Activated naive CD8-positive, alpha-beta T cell treated with anti-CD3 and anti-CD28 coated beads, Interleukin-2, amount 50 U/mL, for 16 hours (primary cell): ENCODE results near the gene FGD3.
"Not testable (repeated sequence)": the region's sequence is repeated elsewhere in the genome, so short reads cannot be mapped to it uniquely, and the experiment has no call there.

Source experiments
- DNase-seq: peaks from one replicate; pipeline ENCODE4 v3.0.0-alpha.2; 2020; ENCODE audit warnings: low read depth, low spot score

The FGD3 gene

GRCh38 chr9:92974761-92975755 lies 27.7 kb downstream of the FGD3 start:
- DNase-seq: no peak

- no peak for DNase-seq
These were observed 29.1 kb downstream of the FGD3 start for GRCh38 chr9:92976431-92976830.

DNA sequence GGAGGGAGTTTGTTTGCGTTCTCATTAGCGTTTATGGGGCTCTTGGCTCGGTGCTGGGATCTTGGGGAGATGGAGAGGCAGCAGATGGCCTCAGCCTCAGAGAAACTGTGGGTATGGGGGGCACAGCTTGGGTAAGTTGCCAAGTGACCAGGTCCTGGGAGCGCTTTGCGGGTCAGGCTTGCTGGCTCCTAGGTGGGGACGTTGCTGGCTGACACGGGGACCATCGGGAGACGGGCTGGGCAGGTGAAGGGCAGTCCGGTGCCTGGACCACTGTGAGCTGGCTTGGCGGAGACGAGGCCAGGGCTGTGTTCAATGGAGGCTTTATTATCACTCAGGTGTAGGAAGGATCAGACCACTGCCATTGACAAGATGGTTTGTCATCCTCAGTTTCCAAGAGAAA lies 30.0 kb downstream of the FGD3 start:
- no peak for DNase-seq

DNA sequence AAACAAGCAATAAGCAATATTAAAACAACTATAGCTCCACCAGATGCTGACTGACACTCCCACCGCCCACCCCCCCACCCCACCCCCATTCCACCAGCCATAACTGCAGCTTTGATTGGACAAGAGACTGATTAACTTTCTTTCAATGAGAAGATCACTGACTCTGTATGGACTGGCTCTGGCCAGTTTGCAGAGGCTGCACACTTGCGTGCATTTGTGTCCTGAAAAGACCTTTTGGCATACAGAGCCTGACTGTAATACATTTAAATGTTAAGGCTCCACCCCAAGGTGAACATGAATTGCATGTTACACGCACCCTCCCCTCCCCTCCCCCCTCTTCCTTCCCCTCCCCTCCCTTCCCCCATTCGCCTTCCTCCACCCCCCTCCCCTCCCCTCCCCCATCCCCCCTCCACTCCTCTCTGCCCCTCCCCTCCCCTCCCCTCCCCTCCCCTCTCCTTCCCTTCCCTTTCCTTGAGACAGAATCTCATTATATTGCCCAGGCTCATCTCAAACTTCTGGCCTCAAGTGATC lies 31.1 kb downstream of the FGD3 start:
- no peak for DNase-seq

DNA sequence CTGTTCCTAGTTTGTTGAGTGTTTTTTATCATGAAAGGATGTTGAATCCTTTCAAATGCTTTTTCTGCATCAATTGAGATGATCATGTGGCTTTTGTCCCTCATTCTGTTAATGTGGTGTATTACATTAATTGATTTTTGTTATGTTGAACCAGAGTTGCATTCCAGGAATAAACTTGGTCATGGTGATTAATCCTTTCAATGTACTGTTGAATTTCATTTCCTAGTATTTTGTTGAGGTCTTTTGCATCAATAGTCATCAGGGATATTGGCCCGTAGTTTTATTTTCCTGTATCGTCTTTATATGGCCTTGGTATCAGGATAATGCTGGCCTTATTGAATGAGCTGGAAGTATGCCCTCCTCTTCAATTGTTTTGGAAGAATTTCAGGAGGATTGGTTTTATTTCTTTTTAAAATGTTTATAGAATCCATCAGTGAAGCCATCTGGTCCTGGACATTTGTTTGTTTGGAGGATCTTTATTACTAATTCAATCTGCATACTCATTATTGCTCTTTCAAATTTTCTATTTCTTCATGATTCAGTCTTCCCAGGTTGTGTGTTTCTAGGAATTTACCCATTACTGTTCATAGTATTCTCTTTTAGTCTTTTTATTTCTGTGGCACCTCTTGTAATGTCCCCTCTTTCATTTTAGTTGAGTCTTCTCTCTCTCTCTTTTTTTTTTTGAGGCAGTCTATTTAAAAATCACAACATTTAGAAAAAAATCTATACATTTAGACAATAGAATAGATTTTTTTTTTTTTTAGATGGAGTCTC lies 32.1 kb downstream of the FGD3 start:
- no peak for DNase-seq

DNA sequence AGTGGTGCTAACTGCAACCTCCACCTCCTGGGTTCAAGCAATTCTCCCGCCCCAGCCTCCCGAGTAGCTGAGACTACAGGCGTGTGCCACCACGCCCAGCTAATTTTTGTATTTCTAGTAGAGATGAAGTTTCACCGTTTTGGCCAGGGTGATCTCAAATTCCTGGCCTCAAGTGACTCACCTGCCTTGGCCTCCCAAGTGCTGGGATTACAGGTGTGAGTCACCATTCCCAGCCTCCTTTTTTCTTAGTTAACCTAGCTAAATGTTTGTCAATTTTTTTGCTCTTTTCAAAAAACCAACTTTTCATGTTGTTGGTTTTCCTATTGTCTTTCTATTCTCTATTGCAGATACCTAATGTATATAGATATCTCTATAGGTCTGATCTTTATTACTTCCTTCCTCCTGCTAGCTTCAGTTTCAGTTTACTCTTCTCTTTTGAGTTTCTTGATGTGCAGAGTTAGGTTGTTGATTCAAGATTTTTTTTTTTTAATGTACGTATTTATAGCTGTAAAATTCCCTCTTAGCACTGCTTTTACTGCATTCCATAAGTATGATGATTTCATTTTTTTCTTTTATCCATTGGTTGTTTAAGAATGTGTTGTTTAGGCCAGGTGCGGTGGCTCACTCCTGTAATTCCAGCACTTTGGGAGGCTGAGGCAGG lies 32.9 kb downstream of the FGD3 start:
- DNase-seq: no peak

DNA sequence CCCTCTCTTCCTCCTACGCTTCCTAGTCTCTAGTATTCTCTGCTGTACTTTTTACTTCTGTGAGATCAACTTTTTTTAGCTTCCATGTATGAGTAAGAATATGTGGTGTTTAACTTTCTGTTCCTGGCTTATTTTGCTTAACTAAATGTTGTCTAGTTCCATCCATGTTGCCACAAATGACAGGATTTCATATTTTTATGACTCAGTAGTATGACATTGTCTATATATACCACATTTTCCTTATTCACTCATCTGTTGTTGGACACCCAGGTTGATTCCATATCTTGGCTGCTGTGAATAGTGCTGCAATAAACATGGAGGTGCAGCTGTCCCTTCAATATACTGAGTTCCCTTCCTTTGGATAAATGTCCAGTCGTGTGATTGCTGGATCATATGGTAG lies 34.8 kb downstream of the FGD3 start:
- DNase-seq: no peak

DNA sequence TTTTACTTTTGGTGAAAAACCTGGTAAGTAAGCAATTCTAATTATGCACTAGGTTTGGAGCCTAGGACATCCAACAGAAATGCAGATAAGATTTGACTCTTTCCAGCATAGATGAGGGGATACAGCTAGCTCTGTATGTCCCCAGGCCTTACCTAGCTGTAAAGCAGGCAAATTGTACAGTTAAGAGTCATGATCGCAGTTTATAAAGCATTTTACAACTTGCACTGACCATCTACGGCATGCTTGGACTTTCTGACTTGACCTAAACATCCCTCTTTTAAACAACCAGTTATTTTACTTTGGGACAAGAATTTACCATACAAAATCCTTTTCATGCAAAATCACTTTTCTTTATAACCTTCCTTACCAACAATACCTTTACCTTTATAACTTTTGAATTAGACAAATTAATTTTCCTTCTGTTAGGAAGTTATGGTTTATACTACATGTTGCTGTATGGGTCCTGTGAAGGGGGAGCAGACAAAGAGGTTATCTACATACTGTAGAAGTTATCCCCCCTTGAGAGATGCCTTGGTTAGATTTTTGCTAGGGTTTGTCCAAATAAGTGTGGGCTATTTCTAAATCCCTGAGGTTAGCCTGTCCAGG lies 36.8 kb downstream of the FGD3 start:
- no peak for DNase-seq

DNA sequence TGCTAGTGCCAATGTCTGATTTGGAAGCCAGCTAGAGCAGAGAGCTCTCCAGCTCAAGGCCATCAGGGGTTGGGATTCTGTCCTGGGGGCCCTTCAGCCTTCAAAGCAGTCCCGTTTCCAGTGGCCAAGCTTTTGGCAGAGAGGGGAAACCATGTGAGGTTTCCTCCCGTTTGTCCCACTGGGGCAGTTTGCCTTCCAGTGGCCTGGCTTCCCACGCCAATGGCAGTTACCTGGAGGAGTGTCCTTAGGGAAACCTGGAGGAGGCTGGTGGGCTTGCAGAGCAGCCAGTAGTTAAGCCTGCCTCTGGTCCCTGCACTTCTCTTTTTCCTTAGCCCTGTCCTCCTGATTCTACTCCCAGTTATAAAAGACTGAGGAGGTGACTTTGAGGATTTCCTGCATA lies 37.7 kb downstream of the FGD3 start:
- no peak for DNase-seq

DNA sequence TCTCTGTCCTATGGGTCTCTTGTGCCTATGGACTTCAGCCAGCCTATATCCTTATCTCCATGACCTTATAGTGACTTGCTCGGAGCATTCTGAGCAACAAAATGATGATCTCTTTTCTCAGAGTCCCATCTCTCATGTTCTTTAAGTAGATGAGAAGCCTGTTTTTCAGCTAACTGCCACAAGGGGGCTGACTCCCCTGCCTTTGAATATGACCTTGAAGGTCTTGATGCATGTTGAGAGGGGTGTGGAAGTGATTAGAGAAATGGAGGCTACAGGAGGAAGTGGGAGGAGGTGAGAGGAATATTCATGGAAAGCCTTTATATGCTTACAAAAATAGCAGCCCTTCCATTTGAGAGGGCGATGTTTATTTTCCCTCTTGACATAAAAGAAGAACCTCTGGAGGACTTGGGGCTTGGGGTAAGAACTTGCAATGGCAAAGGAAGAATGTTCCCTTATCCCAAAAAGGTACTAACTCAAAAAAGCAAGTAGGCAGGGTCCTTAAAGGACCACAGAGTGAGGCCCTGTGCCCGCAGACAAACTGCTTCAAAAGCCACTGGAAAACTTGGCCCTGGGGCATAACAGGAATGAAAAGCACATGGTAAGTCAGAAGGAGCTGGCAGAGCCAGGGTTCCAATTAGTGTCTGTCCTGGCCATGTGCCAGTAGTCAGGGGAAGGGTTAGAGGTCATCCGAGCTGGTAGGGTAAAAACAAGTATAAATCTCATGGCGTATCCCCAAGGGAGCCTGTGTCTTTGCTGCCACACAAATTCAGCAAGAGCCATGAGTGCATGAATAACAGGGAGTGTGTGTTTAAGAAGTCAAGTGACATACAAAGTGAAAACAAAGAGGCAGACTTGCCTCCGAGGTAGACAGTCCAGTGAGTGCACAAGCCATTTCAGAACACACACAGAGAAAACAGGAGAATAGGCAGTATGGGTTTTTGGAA lies 39.1 kb downstream of the FGD3 start:
- no peak for DNase-seq

GRCh38 chr9:92988215-92988768 lies 41.0 kb downstream of the FGD3 start:
- DNase-seq: no peak

GRCh38 chr9:92989561-92989960 lies 42.2 kb downstream of the FGD3 start:
- DNase-seq: no peak

DNA sequence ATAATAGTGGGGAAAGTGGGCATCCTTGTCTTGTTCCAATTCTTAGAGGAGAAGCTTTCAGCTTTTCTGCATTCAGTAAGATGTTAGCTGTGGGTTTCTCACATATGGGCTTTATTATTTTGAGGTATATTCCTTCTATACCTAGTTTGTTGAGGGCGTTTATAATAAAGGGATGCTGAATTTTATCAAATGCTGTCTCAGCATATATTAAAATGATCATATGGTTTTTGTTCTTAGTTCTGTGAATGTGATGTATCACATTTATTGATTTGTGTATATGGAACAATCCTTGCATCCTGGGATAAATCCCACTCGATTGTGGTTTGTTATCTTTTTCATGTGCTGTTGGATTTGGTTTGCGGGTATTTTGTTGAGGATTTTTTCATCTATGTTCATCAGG lies 43.1 kb downstream of the FGD3 start:
- no peak for DNase-seq

- no peak for DNase-seq
These were observed 45.2 kb downstream of the FGD3 start for GRCh38 chr9:92992549-92992948.

DNA sequence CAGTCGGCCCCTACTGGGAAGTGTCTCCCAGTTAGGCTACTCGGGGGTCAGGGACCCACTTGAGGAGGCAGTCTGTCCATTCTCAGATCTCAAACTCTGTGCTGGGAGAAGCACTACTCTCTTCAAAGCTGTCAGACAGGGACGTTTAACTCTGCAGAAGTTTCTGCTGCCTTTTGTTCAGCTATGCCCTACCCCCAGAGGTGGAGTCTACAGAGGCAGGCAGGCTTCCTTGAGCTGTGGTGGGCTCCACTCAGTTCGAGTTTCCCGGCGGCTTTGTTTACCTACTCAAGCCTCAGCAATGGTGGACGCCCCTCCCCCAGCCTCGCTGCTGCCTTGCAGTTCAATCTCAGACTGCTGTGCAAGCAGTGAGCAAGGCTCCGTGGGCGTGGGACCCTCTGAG lies 51.5 kb downstream of the FGD3 start:
- DNase-seq: not testable (repeated sequence)

GRCh38 chr9:93001031-93001430 lies 53.7 kb downstream of the FGD3 start:
- no peak for DNase-seq

DNA sequence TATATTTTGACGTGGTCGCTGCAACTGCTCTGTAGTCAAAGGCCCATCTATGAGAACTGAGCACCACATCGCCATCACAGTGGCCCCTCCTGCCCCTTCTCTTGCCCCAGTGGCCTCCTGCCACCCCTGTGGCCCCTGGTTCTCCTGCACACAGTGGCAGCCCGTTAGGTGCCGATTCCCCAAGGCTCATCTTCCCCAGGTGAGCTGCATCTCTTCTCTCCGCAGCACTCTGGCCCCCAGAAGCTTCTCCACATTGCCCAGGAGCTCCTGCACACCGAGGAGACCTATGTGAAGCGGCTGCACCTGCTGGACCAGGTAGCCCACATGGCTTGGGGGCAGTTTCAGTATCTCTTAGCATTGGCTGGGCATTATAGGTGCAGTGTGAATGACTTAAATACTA lies 55.4 kb downstream of the FGD3 start:
- DNase-seq: no peak

DNA sequence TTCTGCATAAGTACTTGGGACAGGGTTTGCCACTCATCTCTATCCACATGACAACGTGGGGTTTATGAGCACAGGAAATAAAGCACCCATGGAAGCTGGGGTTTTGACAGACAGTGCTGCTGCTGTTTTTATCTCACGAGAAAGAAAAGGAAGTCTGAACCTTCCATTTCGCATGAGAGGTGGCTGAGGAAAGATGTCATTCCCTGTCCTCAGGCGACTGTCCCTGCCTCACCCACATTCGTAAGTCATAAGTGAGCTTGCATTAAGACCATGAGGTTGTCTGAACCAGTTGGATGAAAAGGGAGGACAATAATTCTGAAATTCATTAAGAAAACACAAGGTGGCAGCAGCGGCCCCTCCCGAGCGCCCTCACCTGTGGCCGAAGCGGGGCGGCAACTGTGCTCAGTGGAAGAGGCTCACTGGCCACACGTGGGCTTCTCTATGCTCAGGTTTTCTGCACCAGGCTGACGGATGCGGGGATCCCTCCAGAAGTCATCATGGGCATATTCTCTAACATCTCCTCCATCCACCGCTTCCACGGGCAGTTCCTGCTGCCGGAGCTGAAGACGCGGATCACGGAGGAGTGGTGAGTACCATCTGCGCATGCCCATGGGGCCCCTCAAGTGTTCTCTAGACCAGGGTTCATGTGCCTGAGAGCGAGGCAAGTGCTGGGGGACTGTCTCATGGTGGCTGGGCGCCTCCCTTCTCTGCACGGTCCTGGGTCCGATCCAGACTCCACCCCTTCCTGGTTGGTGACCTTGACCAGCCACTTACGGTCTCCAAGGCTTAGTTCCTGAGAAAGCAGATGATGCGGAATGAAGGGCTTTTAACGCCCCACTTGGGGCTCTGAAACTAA lies 56.5 kb downstream of the FGD3 start:
- peak; percentile 31 for DNase-seq

DNA sequence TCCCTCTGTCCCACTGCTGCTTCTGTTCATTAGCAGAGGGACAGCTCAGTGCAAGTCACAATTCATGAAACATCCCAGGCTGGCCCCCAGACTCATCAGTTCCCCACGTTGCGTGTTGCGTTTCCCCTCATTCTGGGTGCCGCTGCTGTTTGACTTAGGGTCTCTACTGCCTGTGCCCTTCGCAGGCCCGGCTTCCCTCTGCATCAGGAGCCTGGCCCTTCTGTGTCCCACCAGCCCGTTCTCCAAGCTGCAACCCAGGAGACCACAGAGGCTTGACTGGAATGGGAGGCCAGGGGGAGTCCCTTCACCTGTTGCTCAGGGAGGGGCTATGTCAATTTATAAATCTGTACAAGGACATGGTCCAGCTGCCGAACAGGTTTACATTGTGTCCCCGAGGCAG lies 57.2 kb downstream of the FGD3 start:
- no peak for DNase-seq
